ENCODE results near the gene ARAP2.
A peak's percentile ranks its signal among the peaks of the same experiment; 100 is the strongest.

ARAP2 gene, protein sequence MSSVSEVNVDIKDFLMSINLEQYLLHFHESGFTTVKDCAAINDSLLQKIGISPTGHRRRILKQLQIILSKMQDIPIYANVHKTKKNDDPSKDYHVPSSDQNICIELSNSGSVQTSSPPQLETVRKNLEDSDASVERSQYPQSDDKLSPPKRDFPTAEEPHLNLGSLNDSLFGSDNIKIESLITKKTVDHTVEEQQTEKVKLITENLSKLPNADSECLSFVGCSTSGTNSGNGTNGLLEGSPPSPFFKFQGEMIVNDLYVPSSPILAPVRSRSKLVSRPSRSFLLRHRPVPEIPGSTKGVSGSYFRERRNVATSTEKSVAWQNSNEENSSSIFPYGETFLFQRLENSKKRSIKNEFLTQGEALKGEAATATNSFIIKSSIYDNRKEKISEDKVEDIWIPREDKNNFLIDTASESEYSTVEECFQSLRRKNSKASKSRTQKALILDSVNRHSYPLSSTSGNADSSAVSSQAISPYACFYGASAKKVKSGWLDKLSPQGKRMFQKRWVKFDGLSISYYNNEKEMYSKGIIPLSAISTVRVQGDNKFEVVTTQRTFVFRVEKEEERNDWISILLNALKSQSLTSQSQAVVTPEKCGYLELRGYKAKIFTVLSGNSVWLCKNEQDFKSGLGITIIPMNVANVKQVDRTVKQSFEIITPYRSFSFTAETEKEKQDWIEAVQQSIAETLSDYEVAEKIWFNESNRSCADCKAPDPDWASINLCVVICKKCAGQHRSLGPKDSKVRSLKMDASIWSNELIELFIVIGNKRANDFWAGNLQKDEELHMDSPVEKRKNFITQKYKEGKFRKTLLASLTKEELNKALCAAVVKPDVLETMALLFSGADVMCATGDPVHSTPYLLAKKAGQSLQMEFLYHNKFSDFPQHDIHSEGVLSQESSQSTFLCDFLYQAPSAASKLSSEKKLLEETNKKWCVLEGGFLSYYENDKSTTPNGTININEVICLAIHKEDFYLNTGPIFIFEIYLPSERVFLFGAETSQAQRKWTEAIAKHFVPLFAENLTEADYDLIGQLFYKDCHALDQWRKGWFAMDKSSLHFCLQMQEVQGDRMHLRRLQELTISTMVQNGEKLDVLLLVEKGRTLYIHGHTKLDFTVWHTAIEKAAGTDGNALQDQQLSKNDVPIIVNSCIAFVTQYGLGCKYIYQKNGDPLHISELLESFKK (N-terminal part only)

DNA sequence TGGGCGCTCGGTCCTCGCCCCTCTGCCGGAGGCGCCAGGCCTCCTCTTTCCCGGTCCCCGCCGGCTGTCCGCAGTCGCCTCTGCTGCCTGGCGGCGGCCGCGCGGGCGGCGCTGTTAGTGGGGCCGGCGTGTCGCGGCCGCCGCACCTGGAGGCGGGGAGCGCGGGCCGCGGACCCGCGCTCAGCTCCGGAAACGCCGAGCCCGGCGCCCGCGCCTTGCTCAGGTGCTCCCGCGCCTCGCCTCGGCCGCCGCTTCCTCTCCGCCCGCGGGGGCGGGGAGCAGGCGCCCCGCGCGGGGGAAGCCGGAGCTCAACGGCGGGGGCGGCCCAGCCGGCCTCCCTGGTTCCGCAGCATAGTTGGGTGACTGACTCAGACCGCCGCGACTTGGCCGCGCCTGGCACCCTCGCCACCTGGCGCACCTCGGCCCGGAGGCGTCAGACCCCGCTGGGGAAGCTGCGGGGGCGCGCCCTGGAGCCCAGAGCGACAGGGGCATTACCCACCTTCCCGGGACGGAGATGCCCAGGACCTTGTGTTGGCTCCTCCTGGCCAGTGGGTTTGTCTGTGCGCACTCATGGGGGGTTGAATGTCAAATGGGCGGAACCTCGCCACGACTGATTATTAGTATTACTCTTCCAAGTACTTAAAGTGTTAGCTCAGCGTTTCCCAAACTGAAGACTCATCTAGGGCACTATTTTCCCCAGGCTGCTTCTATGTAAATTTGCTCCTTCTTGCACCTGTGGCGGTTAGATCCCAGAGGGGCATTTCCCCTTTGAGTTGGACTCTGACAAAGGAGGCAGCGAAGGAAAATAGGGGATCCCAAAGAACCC lies at the start of gene ARAP2:
ARAP2 (minus strand) TSS at position 258 of the 826 bp plus-strand sequence. CDS start 15,028 bp downstream, outside the sequence.
- Histone ChIP-seq H3K79me2 (ENCODE audit: insufficient read depth, low read length) (peaks cover 45% of the 10 kb centered on the region), H3K9me3 (ENCODE audit: low read length) (no peaks in the 10 kb centered on the region), H3K4me1 (ENCODE audit: insufficient read depth, low read length, severe bottlenecking) (peaks cover 44% of the 10 kb centered on the region), H3K9ac (ENCODE audit: low read length) (peak within 1 kb of the TSS; percentile 87), H3K9me2 (ENCODE audit: low read depth, low read length) (no peaks in the 10 kb centered on the region), H3K36me3 (ENCODE audit: insufficient read depth, low read length) (peaks cover 25% of the 10 kb centered on the region), H3F3A (ENCODE audit: insufficient read depth, low read length) (peaks cover 5% of the 10 kb centered on the region; the same call in 1 of the 2 replicates), H2AFZ (ENCODE audit: low read length) (no peak within 1 kb of the TSS), H3K4me3 (ENCODE audit: low read depth, low read length, poor library complexity, severe bottlenecking) (peak within 1 kb of the TSS; percentile 74), H3K4me2 (ENCODE audit: low read length) (peak within 1 kb of the TSS; percentile 87), H3K27ac (ENCODE audit: low read depth, low read length, poor library complexity, severe bottlenecking) (peak within 1 kb of the TSS; percentile 84), H4K20me1 (ENCODE audit: insufficient read depth, low read length) (no peaks in the 10 kb centered on the region), H3K27me3 (ENCODE audit: insufficient read depth, low read length) (no peaks in the 10 kb centered on the region)
- TF ChIP-seq, protein P1, sequence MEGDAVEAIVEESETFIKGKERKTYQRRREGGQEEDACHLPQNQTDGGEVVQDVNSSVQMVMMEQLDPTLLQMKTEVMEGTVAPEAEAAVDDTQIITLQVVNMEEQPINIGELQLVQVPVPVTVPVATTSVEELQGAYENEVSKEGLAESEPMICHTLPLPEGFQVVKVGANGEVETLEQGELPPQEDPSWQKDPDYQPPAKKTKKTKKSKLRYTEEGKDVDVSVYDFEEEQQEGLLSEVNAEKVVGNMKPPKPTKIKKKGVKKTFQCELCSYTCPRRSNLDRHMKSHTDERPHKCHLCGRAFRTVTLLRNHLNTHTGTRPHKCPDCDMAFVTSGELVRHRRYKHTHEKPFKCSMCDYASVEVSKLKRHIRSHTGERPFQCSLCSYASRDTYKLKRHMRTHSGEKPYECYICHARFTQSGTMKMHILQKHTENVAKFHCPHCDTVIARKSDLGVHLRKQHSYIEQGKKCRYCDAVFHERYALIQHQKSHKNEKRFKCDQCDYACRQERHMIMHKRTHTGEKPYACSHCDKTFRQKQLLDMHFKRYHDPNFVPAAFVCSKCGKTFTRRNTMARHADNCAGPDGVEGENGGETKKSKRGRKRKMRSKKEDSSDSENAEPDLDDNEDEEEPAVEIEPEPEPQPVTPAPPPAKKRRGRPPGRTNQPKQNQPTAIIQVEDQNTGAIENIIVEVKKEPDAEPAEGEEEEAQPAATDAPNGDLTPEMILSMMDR (IDR thresholded peaks at IDR 0.05; ENCODE audit: low read length) = no peak; the same call in 1 of the 2 replicates
- no peak for TF ChIP-seq EZH2 (IDR thresholded peaks at IDR 0.05; ENCODE audit: borderline replicate concordance, low read length)

DNA sequence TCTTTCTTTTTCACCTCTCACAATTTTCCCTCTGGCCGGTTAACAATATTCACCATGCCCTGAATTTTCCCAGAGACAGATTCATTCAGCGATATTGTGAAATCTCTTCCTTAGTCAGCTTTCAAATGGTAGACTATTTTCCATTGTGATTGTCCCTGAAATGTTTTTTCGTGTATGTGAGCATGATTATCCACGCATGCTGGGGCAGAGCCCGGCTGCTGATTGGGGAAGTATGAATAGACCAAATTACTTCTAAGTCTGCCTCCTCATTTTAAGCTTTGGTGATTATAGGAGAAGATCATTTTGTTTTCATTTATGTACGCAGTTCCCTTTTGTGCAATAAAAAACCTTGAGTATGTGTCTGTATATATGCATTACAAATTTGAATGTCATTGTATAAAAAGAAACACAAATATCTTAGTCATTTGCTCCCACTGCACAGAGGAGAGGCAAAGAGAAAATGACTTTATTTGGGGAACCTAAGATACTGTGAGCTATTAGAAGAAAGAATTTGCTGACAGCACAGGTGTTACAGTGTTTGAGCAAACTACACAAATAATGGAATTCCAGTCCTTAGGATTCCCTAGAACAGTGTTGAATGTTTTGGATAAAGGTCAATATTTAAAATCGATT lies 48.4 kb upstream of the ARAP2 start:
- Histone ChIP-seq H3K9ac (ENCODE audit: low read length) (no peak overlapping the region), H3K4me1 (ENCODE audit: insufficient read depth, low read length, severe bottlenecking) (peaks cover 18% of the 10 kb centered on the region), H2AFZ (ENCODE audit: low read length) (peak overlapping the region; percentile 48; the same call in 1 of the 2 replicates), H3F3A (ENCODE audit: insufficient read depth, low read length) (no peaks in the 10 kb centered on the region), H3K9me3 (ENCODE audit: low read length) (no peaks in the 10 kb centered on the region), H3K9me2 (ENCODE audit: low read depth, low read length) (no peaks in the 10 kb centered on the region), H3K4me2 (ENCODE audit: low read length) (peak overlapping the region; percentile 24; the same call in 1 of the 2 replicates), H3K4me3 (ENCODE audit: low read depth, low read length, poor library complexity, severe bottlenecking) (no peak overlapping the region), H3K36me3 (ENCODE audit: insufficient read depth, low read length) (no peaks in the 10 kb centered on the region), H3K79me2 (ENCODE audit: insufficient read depth, low read length) (no peaks in the 10 kb centered on the region), H3K27ac (ENCODE audit: low read depth, low read length, poor library complexity, severe bottlenecking) (no peak overlapping the region), H3K27me3 (ENCODE audit: insufficient read depth, low read length) (no peaks in the 10 kb centered on the region), H4K20me1 (ENCODE audit: insufficient read depth, low read length) (no peaks in the 10 kb centered on the region)
- TF ChIP-seq, protein P1 (IDR thresholded peaks at IDR 0.05; ENCODE audit: low read length) = no peak
- no peak for TF ChIP-seq EZH2 (IDR thresholded peaks at IDR 0.05; ENCODE audit: borderline replicate concordance, low read length)
